Liver (tissue), 9 donors: ENCODE results near the gene ARHGAP8. TPM values are rescaled to one million over a fixed set of nuclear protein-coding genes. Genes with fewer than 3 reads are reported as not detected.

Experiments used
- DNase-seq: peaks from one replicate; pipeline ENCODE4 v3.0.0-alpha.2; 2017; ENCODE audit warnings: low spot score
- H3K27ac ChIP-seq, 2 donors: one replicate each; pipeline ENCODE4 v1.7.0; 2013; ENCODE audit warnings: inconsistent platforms in 2 of 2, low read length in 2 of 2, control low read depth in 1 of 2, low read depth in 1 of 2, mild to moderate bottlenecking in 1 of 2
- H3K27me3 ChIP-seq, 4 donors: one replicate each; pipeline versions ENCODE4 v1.6.1 to v1.7.0; 2013; ENCODE audit warnings: low read length in 3 of 4, inconsistent platforms in 1 of 4, mild to moderate bottlenecking in 1 of 4, moderate library complexity in 1 of 4; ENCODE audit not compliant: control insufficient read depth in 4 of 4, insufficient read depth in 4 of 4
- H3K36me3 ChIP-seq, 4 donors: one replicate each; pipeline versions ENCODE4 v1.6.1 to v1.7.0; 2013; ENCODE audit warnings: low read length in 3 of 4, mild to moderate bottlenecking in 3 of 4, low read depth in 1 of 4, moderate library complexity in 1 of 4; ENCODE audit not compliant: control insufficient read depth in 4 of 4, insufficient read depth in 3 of 4
- H3K4me1 ChIP-seq, 4 donors: one replicate each; pipeline versions ENCODE4 v1.6.1 to v1.7.0; 2013; ENCODE audit warnings: low read length in 3 of 4, mild to moderate bottlenecking in 3 of 4, moderate library complexity in 1 of 4; ENCODE audit not compliant: control insufficient read depth in 4 of 4, insufficient read depth in 4 of 4
- H3K4me3 ChIP-seq, 3 donors: one replicate each; pipeline versions ENCODE4 v1.6.1 to v1.7.0; 2013; ENCODE audit warnings: low read length in 3 of 3, control low read depth in 1 of 3, low read depth in 1 of 3, mild to moderate bottlenecking in 1 of 3
- H3K9ac ChIP-seq, 2 donors: one replicate each; pipeline ENCODE4 v1.7.0; 2013; ENCODE audit warnings: low read length in 2 of 2, mild to moderate bottlenecking in 2 of 2, moderate library complexity in 2 of 2, control low read depth in 1 of 2, low read depth in 1 of 2
- H3K9me3 ChIP-seq, 4 donors: one replicate each; pipeline versions ENCODE4 v1.6.1 to v1.7.0; 2013; ENCODE audit warnings: low read length in 3 of 4; ENCODE audit not compliant: control insufficient read depth in 4 of 4
- CTCF ChIP-seq: fragments of 150-350 bp; IDR thresholded peaks from 2 replicates; pipeline ENCODE4 v1.5.1; 2017; ENCODE audit warnings: improper control_type of control experiment, low read depth, low read length; ENCODE audit not compliant: missing input control
- EGR1 ChIP-seq, 2 donors: IDR thresholded peaks; 2 replicates each; pipeline ENCODE4 v1.6.1; 2016 to 2018; ENCODE audit warnings: antibody characterized with exemption in 2 of 2, low read depth in 2 of 2
- FOXA1 ChIP-seq: IDR thresholded peaks from 2 replicates; pipeline ENCODE4 v1.6.1; 2016; ENCODE audit warnings: antibody characterized with exemption
- FOXA2 ChIP-seq: IDR thresholded peaks from 2 replicates; pipeline ENCODE4 v1.6.1; 2016; ENCODE audit warnings: antibody characterized with exemption
- GABPA ChIP-seq, 2 donors: IDR thresholded peaks in 1 of 2; conservative IDR thresholded peaks in 1 of 2; 2 replicates each; pipeline ENCODE4 v1.6.1; 2016; ENCODE audit warnings: antibody characterized with exemption in 2 of 2, mild to moderate bottlenecking in 1 of 2, moderate library complexity in 1 of 2
- HNF4A ChIP-seq, 2 donors: conservative IDR thresholded peaks; 2 replicates each; pipeline ENCODE4 v1.6.1; 2016; ENCODE audit warnings: antibody characterized with exemption in 2 of 2, mild to moderate bottlenecking in 2 of 2
- HNF4G ChIP-seq: IDR thresholded peaks from 2 replicates; pipeline ENCODE4 v1.6.1; 2016; ENCODE audit warnings: antibody characterized with exemption
- JUND ChIP-seq, 2 donors: IDR thresholded peaks; 2 replicates each; pipeline ENCODE4 v1.6.1; 2016; ENCODE audit warnings: antibody characterized with exemption in 2 of 2
- NR2F2 ChIP-seq: IDR thresholded peaks from 2 replicates; pipeline ENCODE4 v1.6.1; 2016; ENCODE audit warnings: antibody characterized with exemption
- RAD21 ChIP-seq, 2 donors: IDR thresholded peaks; 2 replicates each; pipeline ENCODE4 v1.6.1; 2016; ENCODE audit warnings: antibody characterized with exemption in 2 of 2, mild to moderate bottlenecking in 2 of 2
- RXRA ChIP-seq, 2 donors: IDR thresholded peaks; 2 replicates each; pipeline ENCODE4 v1.6.1; 2017 to 2018; ENCODE audit warnings: antibody characterized with exemption in 2 of 2, mild to moderate bottlenecking in 1 of 2
- SP1 ChIP-seq: IDR thresholded peaks from 2 replicates; pipeline ENCODE4 v1.6.1; 2018; ENCODE audit warnings: antibody characterized with exemption, mild to moderate bottlenecking
- TAF1 ChIP-seq: conservative IDR thresholded peaks from 2 replicates; pipeline ENCODE4 v1.6.1; 2016; ENCODE audit warnings: antibody characterized with exemption, mild to moderate bottlenecking
- YY1 ChIP-seq: IDR thresholded peaks from 2 replicates; pipeline ENCODE4 v1.6.1; 2016; ENCODE audit warnings: antibody characterized with exemption, mild to moderate bottlenecking
- WGBS: extraction: QIAGEN DNeasy Blood & Tissue Kit; methylation state at CpG from one replicate; pipeline ENCODE4 v1.1.7; 2013; 5-methylcytosine and 5-hydroxymethylcytosine counted together
- polyA plus RNA-seq, 2 donors: library from polyadenylated mRNA; stranded (reverse) in 1 of 2; unstranded in 1 of 2; fragments of 200-250 nt in 1 of 2; fragments of >200 nt in 1 of 2; fragmentation: Nextera tagmentation in 1 of 2; extraction: Ambion mirVana in 1 of 2; gene quantifications; one replicate each; pipeline versions ENCODE4 v1.2.1 to v1.2.3, GENCODE V29; 2013 to 2015
- total RNA-seq, 2 donors: library from RNA; depleted of rRNA; stranded (reverse); fragments of >200 nt; gene quantifications; one replicate each; pipeline ENCODE4 v1.2.3, GENCODE V29; 2014
- TF ChIP-seq, protein P1 (sequence below): IDR thresholded peaks from 2 replicates; pipeline ENCODE4 v1.6.1; 2016; ENCODE audit warnings: antibody characterized with exemption
- TF ChIP-seq, protein P2 (sequence below): IDR thresholded peaks from 2 replicates; pipeline ENCODE4 v1.6.1; 2016; ENCODE audit warnings: antibody characterized with exemption
- TF ChIP-seq, protein P3 (sequence below): IDR thresholded peaks from 2 replicates; pipeline ENCODE4 v1.6.1; 2016; ENCODE audit warnings: antibody characterized with exemption
- TF ChIP-seq, protein P4 (sequence below): IDR thresholded peaks from 2 replicates; pipeline ENCODE4 v1.6.1; 2016; ENCODE audit warnings: antibody characterized with exemption, mild to moderate bottlenecking
- donor health status: healthy.
- donor health status: healthy.
- donor health status: healthy.
- donor health status: healthy.
- donor health status: healthy.

The ARHGAP8 gene
- total and polyA plus RNA-seq, 4 donors = 0.58 to 1.8 (median 1.1) TPM

DNA sequence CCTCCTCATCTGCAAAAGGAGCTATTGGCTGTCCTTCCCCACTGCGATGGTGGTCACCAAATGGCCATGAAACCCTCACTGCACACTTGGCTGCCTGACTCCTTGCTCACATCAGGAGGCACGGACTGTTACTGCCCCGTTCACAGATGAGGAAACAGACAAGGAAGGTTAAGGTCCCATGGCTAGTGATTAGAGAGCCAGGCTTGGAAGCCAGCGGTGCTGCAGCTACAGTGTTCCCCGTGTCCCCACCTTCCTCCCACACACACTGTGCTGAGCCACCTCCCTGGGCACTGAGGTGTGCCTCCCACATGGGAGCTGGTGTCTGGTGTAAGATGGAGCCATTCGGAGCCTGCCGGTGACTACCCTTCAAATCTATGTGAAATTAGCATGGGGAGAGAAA lies 2.6 kb downstream of the ARHGAP8 start:
- Histone ChIP-seq H3K4me1 (peaks cover 0 to 4% (median 1%) of the 10 kb centered on the region in 4 donors), H3K27ac (no peak overlapping the region), H3K9ac (no peak overlapping the region), H3K4me3 (no peak overlapping the region), H3K36me3 (no peaks in the 10 kb centered on the region), H3K9me3 (no peaks in the 10 kb centered on the region), H3K27me3 (peaks cover 0 to 3% (median 0%) of the 10 kb centered on the region in 4 donors)
- 52% methylated on average over 7 of the region's 7 CpGs for WGBS
- TF ChIP-seq FOXA2 (no peak), HNF4A (conservative IDR thresholded peaks at IDR 0.05) (no peak), TAF1 (no peak)
- TF ChIP-seq, protein P1, sequence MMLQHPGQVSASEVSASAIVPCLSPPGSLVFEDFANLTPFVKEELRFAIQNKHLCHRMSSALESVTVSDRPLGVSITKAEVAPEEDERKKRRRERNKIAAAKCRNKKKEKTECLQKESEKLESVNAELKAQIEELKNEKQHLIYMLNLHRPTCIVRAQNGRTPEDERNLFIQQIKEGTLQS = no peak
- DNase-seq = no peak

DNA sequence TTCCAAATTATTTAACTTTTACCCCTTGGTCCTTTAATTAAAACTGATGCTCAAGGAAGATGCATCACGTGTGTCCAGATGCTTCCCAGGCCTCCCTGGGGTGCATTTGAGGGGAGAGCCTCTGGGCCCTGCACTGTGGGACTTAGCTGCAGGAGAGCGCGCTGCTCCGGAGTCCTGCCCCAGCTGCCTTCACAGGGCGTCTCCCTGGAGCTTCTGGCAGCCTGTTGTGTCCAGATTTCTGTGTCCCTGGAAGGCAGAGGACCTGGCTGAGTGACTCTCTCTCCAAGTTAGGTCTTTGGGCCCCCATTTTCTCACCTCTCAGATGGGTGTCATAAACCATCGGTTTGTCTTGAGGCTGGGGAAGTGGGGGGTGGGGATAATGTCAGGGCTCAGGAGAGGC lies 3.0 kb downstream of the ARHGAP8 start:
- TF ChIP-seq RAD21 (IDR thresholded peaks at IDR 0.05) (no peak), GABPA (IDR thresholded peaks at IDR 0.05 in 1 of 2, conservative IDR thresholded peaks at IDR 0.05 in 1 of 2) (no peak), RXRA (IDR thresholded peaks at IDR 0.05) (no peak), HNF4A (conservative IDR thresholded peaks at IDR 0.05) (no peak), YY1 (no peak), NR2F2 (no peak), FOXA2 (no peak), SP1 (no peak), EGR1 (IDR thresholded peaks at IDR 0.05; ENCODE audit: low read depth in 2 of 2) (no peak), FOXA1 (no peak), JUND (IDR thresholded peaks at IDR 0.05) (no peak), HNF4G (no peak), TAF1 (no peak), CTCF (no peak)
- TF ChIP-seq, protein P2, sequence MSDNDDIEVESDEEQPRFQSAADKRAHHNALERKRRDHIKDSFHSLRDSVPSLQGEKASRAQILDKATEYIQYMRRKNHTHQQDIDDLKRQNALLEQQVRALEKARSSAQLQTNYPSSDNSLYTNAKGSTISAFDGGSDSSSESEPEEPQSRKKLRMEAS = no peak
- TF ChIP-seq, protein P3, sequence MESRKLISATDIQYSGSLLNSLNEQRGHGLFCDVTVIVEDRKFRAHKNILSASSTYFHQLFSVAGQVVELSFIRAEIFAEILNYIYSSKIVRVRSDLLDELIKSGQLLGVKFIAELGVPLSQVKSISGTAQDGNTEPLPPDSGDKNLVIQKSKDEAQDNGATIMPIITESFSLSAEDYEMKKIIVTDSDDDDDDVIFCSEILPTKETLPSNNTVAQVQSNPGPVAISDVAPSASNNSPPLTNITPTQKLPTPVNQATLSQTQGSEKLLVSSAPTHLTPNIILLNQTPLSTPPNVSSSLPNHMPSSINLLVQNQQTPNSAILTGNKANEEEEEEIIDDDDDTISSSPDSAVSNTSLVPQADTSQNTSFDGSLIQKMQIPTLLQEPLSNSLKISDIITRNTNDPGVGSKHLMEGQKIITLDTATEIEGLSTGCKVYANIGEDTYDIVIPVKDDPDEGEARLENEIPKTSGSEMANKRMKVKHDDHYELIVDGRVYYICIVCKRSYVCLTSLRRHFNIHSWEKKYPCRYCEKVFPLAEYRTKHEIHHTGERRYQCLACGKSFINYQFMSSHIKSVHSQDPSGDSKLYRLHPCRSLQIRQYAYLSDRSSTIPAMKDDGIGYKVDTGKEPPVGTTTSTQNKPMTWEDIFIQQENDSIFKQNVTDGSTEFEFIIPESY = no peak
- TF ChIP-seq, protein P4, sequence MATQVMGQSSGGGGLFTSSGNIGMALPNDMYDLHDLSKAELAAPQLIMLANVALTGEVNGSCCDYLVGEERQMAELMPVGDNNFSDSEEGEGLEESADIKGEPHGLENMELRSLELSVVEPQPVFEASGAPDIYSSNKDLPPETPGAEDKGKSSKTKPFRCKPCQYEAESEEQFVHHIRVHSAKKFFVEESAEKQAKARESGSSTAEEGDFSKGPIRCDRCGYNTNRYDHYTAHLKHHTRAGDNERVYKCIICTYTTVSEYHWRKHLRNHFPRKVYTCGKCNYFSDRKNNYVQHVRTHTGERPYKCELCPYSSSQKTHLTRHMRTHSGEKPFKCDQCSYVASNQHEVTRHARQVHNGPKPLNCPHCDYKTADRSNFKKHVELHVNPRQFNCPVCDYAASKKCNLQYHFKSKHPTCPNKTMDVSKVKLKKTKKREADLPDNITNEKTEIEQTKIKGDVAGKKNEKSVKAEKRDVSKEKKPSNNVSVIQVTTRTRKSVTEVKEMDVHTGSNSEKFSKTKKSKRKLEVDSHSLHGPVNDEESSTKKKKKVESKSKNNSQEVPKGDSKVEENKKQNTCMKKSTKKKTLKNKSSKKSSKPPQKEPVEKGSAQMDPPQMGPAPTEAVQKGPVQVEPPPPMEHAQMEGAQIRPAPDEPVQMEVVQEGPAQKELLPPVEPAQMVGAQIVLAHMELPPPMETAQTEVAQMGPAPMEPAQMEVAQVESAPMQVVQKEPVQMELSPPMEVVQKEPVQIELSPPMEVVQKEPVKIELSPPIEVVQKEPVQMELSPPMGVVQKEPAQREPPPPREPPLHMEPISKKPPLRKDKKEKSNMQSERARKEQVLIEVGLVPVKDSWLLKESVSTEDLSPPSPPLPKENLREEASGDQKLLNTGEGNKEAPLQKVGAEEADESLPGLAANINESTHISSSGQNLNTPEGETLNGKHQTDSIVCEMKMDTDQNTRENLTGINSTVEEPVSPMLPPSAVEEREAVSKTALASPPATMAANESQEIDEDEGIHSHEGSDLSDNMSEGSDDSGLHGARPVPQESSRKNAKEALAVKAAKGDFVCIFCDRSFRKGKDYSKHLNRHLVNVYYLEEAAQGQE = no peak
- TF ChIP-seq, protein P1 = no peak
- no peak overlapping the region for H3K27ac ChIP-seq
- no peak overlapping the region for H3K4me3 ChIP-seq
- H3K36me3 ChIP-seq = no peaks in the 10 kb centered on the region
- no peak for DNase-seq
- H3K9me3 ChIP-seq = no peaks in the 10 kb centered on the region
- H3K9ac ChIP-seq = no peak overlapping the region
- peaks cover 0 to 3% (median 0%) of the 10 kb centered on the region in 4 donors for H3K27me3 ChIP-seq
- WGBS = 62% methylated on average over 6 of the region's 6 CpGs
- H3K4me1 ChIP-seq = peaks cover 0 to 4% (median 1%) of the 10 kb centered on the region in 4 donors
